Measurements from ENCODE around the gene P2RX6.
"Not testable (repeated sequence)": the region's sequence is repeated elsewhere in the genome, so short reads cannot be mapped to it uniquely, and the experiment has no call there.

Gene P2RX6

DNA sequence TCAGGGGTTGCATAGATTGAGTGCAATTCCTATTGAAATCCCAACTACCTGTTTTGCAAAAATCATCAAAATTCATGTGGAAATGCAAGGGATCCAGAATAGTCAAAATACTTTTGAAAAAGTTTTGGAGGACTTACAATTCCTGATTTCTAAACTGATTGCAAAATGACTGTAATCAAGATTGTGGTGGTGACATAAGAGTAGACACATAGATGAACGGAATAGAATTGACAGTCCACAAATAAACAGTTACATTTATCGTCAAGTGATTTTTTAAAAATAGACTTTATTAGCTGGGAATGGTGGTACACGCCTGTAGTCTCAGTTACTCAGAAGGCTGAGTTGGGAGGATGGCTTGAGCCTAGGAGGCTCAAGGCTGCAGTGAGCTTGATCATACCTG lies 20.0 kb downstream of the P2RX6 start:
- DNase-seq, result no peak

DNA sequence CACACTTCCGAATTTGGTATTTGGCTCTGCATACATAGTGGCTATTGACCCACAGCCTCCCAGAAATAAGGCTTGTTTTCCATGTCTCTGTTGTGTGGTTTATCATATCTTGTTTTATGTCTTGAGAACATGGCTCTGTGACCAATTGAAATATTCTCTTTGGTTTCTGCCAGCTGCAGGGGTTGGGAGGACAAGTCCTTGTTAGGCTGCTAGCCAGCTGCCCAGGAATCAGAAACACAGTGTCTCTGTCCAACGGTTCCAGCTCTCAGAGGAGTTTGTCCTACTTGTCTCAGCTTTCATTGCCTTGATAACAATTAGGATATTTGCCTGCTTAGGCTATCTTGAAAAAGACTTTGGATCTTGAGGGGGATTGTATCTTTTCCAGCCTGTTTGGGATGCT lies 23.4 kb downstream of the P2RX6 start:
- no peak for DNase-seq

DNA sequence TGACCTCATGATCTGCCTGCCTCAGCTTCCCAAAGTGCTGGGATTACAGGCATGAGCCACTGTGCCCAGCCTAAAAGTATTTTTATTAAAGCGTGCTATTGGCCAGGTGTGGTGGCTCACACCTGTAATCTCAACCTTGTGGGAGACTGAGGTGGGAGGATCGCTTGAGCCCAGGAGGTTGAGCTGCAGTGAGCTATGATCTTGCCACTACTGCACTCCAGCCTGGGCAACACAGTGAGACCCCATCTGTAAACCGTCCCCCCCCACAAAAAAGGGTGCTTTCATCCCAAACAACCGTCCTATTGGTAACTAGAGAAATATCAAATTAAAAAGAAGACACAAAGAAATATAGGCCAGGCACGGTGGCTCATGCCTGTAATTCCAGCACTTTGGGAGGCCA lies 24.2 kb downstream of the P2RX6 start:
- not testable (repeated sequence) for DNase-seq

DNA sequence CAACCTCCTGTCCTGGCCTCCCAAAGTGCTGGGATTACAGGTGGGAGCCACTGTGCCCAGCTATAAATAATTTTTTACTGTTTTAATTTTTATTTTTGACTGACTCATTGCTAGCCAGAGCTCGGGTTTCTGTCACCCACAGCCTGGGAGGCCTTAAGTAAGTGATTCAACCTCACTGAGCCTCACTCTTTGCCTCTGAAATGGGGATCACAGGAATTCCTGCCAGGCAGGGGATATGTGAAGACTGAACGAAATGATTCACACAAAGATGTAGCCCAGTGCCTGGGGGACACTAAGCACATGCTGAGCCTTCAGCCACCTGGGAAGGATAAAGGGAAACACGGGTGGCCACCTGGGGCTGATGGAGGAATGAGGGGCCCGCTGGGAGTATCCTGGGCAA lies 27.0 kb downstream of the P2RX6 start:
- DNase-seq, result no peak

DNA sequence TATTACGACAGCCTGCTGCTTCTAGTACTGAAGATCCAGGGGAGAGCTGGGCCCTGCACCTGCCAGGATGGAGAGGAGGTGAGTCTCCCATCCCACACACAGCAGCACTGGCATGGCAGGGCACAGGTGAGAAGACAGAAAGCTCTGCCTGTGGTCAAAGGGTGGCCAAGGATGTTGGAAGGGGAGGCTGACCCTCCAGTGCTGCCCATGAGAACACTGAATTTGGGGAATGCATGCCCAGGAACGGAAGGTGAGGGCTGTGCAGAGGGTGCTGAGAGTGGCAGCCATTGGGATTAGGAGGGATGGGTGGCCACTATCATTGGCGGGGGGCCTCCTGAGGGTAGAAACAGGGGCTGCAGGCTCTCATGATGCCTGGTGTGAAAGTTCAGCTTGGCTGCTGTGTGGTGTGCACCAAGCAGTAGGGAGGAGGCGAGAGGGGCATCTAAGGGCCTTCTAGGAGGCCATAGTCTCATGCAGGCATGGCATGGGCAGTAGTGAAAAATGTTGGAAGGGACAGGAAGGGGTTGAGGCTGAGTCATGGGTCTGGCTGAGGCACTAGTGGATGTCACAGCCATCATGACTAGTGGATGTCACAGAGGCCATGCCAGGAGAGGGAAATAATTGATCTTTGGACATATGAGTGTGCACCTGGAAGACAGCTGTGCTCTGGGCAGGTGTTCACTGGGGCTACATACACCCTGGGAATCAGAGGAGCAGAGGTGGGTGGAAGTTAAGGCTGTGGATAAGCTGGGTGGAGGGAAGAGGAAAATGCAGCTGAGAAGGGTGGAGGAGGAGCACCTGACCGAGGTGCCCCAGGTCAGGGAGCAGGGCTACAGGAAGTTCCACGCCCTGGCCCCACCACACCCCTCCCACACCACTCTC lies 28.3 kb downstream of the P2RX6 start:
- peak in 2 of 3 donors; percentile 20 to 21 for DNase-seq

DNA sequence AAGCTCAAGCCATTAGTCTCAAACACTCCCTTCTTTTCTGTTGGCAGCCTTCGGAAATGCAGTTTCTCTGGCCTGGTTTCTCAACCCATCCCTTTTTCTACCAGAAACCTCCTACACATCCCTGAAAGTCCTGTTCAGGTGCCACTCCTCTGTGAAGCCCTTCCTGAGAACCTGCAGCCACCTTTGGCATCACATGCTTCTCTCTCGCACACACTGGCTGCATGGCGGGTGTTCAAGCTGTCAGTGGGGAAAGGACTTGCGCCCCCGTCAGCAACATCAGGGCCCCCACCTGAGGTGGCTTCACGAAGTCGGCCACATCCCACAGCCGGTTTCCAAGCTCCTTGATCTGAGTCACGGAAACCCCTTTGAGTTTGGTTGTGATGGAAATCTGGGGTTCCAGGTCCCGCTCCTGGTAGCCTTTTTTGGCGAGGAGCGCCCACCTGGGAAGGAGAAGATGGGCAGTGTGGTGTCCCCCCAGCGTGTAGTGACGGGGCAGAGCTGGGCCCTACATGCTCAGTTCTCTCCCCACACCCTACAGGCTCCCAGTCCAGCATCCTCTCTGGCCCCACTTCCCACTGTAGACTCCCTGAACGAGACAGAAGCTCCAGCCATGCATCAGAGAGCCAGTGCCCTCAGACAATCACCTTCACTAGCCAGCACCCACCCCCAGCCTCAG lies 29.0 kb downstream of the P2RX6 start:
- DNase-seq, result no peak

DNA sequence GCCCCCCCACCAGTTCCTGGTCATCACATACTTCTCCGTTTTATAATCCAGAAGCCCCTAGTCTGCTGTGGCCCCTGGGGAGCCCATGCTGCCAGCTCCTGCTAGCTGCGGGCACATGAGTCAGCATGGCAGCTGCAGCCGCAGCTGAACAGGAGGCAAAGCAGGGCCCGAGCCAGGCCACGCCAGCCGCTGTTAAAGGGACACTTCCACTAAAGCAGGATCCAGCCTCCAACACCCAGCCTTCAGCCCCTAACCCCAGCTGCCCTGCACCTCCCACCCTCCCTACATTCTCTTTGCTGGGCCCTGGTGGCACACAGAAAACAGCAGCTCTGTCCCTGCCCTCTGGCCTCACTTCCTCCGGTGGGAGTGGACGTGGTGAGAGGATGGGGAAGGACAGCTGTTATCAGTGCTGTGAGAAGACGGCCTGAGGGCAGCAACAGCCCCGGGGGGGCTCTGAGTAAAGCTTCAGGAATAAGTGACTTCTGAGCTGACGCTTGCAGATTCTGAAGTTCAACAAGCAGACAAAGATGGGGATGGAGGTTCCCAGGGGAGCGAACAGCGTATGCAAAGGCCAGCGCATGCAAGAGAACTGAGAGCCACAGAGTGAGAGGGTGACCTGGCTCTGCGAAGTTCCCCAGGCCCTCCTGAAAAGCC lies 30.1 kb downstream of the P2RX6 start:
- DNase-seq, result peak; percentile 23 to 33 (median 31)

DNA sequence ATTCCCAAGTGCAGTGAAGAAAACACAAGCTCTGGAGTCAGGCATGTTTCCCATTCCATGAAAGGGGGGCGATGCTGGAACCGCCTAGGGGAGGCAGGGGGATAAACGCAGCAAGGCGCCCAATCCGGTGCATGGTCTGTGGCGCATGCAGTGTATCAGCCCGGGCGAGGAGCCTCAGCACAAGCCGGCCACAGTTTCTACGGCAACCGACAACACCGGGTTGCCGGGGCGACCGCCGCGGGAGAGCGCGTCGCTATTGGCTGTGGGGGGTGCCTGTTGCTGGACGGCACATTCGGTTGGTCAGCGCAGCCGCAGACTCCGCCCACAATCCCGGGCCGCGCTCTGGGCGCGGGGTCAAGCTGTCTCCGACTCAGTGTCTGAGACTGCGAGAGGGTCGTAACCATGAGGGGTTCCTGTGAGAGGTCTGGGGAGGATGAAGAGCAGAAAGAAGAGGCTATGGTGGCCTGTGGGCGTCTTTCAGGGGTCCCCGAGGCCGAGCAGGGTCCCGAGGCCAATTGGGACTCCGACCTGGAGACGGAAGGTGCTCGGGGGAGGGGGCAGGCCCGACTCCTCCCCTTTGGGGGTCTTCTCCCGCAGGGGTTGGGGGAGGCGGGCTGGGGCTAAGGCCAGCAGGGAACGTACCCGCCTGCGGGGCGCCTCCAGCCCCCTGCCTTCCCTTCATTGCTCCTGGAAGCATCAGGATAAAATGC lies 30.8 kb downstream of the P2RX6 start, which contains the start of gene LRRC74B:
TSS of gene LRRC74B (plus strand) at position 362 of the 710 bp plus-strand sequence. CDS start at position 403, 41 bp downstream.
- DNase-seq, result peak; percentile 75 to 85 (median 77)

DNA sequence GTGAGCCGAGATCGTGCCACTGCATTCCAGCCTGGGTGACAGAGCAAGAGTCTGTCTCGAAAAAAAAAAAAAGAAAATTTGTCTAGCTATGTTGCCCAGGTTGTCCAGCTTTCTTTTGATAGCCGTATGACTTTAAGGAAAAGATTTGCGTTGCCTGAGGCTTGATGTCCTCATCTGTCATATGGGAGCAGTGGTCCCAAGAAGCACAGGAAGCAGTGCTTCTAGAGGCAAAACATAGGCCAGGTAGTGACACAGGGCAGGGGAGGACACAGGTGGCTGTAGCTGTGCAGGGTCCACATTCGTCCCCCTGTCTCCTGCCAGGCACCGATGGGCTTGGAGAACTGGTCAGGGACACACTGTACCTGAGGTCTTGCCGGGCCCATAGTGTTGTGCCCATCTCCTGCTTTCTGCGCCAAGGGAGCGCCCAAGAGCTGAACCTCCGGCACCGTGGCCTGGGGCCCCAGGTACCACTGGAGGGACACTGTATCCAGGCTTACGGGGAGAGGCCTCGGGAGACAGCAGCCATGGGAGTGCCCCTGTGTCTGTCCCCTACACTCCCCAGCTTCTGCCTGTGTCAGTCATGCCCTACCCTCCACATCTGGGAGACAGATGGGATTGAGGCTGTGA lies 32.2 kb downstream of the P2RX6 start:
- DNase-seq, result no peak

DNA sequence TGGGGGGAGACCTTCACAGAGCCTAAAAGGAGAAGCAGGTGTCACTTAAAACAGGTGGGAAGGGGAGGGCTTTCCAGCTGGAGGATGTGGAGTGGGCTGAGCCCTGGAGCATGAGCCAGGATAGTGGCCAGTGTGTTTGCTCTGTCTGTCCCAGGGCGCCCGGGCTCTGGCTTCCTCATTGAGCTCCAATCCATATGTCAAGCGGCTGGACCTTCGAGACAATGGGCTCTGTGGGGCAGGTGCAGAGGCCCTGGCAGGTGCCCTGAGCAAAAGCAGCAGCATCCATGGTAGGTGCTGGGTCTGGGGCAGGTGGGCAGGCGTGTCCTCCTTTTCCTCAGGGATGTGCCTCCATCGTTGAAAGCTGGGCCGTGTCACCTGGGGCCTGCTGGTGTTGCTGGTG lies 32.8 kb downstream of the P2RX6 start:
- DNase-seq, result no peak

DNA sequence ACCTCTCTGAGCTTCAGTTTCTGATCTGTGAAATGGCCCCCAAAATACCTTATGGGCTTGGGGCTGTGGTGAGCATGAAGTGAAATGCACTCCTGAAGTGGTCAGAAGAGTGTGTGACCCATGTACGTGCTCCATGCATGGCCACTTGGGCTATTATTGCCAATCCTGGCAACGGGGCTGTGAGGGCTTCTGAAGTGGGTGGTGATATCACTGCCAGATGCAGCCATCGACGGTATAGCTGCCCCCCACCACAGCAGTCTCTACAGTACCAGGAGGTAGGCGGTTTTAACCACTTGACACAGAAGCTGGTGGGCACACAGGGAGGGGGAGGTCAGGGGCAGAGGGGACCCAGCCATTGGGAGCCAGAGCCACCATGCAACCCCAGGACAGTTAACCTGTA lies 33.5 kb downstream of the P2RX6 start:
- DNase-seq, result not testable (repeated sequence)

DNA sequence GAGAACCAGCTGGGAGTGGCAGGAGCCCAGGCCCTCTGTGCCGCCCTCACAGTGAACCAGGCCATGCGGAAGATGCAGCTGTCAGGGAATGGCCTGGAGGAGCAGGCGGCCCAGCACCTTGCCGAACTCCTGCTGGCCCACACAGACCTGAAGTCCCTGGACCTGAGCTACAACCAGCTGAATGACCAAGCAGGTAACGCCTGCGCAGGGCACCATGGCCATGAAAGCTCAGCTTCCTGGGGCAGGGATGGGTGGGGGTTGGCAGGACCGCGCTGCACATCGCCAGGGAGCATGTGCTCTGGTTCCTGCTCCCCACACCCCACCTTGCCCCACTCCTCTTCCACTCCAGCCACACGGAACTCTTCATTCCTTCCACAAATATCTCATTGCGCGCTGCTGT lies 34.0 kb downstream of the P2RX6 start:
- not testable (repeated sequence) for DNase-seq

DNA sequence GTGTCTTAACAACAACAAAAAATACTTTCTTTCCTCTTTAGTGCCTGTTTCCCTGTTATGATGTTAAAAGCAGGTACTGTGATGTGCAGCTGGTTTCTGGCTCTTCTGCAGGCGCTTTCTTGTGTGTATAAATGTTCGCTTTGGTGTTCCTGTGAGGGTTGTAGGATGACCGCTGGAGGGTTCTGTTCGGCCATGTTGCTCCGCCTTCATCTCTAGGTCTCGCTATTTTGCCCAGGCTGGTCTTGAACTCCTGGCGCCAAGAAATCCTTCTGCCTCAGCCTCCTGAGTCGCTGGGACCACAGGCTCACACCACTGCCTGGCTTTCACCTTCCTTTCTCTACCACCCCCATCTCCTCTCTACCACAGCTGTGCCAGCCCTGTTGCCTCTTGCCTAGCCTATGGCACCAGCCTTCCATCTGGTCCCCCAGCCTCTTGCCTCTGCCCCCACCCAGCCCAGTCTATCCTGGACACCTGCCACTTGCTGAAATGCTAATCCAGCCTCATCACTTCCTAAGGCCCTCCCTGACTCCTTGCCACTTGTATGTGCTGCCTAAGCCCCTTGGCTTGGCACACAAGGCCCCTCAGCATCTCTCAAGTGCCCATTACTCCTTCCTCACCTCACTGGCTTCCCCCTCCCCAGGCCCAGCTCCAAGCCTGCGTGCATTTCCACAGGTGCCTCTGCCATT lies 36.3 kb downstream of the P2RX6 start:
- DNase-seq, result no peak

DNA sequence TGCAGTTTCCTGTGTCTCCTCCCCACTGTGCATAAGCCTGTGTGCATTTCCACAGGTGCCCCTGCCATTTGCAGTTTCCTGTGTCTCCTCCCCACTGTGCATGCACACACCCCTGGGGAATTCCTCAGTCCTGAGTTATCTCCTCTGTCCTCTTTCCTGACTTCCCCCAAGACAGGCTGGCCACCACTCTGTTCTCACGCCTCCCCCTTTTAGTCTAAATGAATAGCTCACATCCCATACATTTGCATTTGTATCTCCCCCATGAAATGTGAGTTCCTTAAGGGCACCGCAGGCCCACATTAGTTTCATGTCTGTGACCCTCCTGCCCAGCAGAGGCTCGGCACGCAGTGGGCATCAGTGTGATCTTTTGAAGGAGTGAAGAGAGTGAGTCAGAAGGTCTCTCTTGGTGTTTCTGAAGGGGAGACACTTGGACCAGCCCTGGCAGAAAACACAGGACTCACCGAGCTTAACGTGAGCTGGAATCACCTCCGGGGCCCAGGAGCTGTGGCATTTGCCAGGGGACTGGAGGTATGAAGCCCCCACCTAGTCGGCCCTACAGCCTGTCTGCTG lies 37.0 kb downstream of the P2RX6 start:
- DNase-seq, result peak in 1 of 3 donors; percentile 15

DNA sequence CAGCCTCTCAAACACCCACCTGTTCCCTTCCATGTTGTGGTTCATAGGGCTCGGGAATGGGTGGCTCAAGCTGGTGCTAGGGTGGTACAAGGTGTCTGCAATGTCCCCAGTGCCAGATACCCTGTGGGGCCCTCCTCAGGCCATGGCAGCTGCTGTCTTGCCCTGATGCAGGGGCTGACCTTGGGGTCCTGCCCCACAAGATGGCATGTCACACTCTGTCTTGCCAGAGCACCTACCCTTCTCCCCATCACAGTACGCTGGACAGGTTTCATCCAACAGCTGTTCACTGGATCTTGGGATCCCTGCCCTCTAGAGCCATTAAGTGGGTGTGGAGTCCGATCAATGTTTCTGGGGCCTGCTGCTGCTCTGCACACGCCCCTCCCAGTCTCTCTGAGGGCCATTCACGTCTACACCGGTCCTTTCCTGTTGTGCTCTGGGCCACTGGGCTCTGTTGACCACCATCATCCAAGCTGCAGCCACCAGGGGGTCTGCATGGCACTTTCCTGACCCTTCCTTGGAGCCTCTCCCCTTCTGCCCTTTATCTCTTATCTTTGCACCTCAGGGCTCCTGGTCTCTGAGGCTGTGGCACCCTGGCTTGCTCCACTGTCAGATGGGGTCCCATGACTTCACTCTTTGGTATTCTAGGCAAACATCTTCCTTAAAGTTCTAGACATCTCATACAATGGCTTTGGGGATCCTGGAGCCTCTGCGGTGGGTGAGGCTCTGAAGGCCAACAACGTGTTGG lies 37.9 kb downstream of the P2RX6 start:
- no peak for DNase-seq

DNA sequence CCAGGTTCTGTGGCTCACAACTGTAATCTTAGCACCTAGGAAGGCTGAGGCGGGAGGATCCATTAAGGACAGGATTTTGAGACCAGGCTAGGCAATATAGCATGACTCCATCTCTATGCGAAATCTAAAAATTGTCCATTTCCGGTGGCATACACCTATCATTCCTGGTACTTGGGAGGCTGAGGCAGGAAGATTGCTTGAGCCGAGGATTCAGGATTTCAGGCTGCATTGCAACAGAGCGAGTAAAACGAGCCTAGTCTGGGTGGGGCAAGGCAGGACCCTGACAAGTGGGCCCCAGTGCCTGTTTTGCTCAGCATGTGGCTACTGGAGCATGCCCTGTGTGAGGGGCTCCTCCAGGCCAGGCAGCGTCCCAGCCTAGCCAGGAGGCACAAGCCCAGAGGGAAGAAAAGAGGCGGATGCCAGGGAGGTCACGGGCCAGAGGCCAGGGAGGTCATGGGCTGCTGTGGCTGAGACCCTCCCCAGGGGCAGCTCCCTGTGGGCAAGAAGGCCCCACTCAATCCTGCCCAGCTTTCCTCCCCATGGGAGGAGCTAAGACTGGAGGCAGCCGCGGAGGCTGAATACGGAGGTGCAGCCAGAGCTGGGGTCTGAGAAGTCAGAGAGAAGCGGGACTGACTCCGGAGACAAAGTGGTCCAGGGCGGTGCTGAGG lies 39.2 kb downstream of the P2RX6 start:
- no peak for DNase-seq

DNA sequence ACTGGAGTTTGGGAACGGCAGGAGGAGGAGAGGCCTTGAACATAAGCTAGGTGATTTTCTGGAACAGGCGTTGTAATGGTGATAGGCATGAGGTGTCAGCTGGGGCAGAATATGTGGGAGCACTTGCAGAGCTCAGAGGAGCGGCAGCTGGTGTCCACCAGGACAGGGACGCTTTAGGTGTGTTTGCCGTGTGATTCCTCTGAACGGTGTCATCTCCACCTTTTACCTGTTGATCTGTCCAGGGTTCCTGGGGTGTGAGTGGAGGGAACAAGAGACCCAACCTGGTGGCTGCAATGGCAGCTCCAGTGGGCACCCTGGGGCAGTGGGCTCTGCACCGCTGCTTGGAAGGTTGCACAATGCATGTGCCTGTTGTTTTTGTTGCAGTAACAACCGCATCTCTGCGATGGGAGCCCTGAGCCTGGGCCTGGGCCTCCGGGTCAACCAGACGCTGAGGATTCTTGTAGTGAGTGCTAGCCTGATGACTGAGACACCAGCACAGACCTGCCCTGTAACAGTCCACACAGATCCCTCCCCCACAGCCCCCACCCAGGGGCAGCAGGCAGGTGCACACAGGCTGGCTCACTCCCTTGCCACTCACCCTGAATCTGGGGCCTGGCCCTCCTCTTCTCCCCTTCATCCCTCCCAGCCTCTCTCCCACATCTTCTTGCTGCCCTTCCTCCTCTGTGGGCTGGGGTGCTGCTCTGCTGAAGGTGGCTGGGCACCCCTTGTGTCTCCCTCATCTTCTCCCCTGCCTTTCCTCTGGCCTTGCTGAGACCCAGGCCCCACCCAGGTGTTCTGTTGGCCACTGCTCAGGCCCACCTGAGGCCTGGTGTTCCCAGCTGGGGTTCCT lies 40.0 kb downstream of the P2RX6 start:
- no peak for DNase-seq

DNA sequence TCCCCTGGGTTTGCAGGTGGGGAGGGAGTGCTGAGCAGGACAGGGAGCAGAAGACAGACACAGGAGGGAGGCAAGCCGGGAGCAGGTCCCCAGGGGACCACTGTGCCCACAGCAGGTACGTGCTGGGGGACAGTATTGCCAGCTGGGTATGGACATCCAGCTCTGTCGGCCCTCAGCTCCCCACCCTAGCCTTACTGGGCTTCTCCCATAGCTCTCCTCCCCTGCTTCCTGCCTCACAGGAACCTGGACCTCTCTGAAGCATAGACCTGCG lies 40.5 kb downstream of the P2RX6 start:
- DNase-seq, result no peak

DNA sequence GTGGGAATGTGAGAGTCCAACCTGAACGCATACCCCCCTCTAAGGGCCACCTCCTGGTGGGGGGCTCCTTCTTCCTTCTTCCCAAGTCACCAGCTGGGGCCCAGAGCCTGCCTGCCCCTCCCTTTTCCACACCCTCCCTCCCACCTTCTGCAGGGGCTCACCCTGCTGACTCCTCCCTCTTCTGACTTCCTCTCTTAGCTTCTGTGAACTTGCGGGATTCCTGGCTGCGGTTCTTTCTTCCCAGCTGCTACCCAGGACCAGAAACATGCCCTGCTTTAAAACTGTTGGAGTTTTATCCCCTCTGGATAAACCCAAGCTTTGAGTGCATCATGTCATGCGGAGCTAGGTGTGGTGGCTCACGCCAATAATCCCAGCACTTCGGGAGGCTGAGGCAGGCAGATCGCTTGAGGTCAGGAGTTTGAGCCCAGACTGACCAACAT lies 40.9 kb downstream of the P2RX6 start:
- DNase-seq, result peak; percentile 28 to 45 (median 43)
